Naive thymus-derived CD4-positive, alpha-beta T cell (primary cell): ENCODE results near the gene BCL7C. TPM values are rescaled to one million over a fixed set of nuclear protein-coding genes. Genes with fewer than 3 reads are reported as not detected.

ENCODE experiments used
- ATAC-seq: fragments of 150-1000 bp; cut with Tn5 transposase; 2 replicates; pipeline ENCODE4 v1.10.0; 2021; ENCODE audit warnings: mild to moderate bottlenecking, moderate library complexity
- CTCF ChIA-PET: fragments of 350-600 bp; sonication (Branson Sonifier 250); formaldehyde crosslinking; loops from one replicate; lab custom pipeline; 2021; ENCODE audit warnings: antibody characterized with exemption; lab: Charles Lee
- POLR2A ChIA-PET: fragments of 350-600 bp; sonication (Branson Sonifier 250); formaldehyde crosslinking; loops from one replicate; lab custom pipeline; 2021; ENCODE audit warnings: antibody characterized with exemption, inconsistent platforms; lab: Charles Lee
- DNase-seq, 9 donors: peaks; one replicate each; pipeline versions ENCODE4 v3.0.0 to v3.0.0-alpha.2; 2020 to 2022; ENCODE audit warnings: mixed read lengths in 1 of 9
- H3K27ac ChIP-seq: one replicate; pipeline ENCODE4 v1.7.0; 2013; ENCODE audit warnings: mild to moderate bottlenecking, low read depth, low read length, moderate library complexity
- H3K27me3 ChIP-seq, 2 donors: one replicate each; pipeline ENCODE4 v1.7.0; 2013; ENCODE audit warnings: low read length in 2 of 2, mild to moderate bottlenecking in 2 of 2, moderate library complexity in 2 of 2; ENCODE audit not compliant: control insufficient read depth in 2 of 2, insufficient read depth in 2 of 2
- H3K36me3 ChIP-seq, 3 experiments: 1 replicate in 2 of 3; 2 replicates in 1 of 3; pipeline ENCODE4 v1.7.0; 2013; ENCODE audit warnings: low read length in 3 of 3, mild to moderate bottlenecking in 3 of 3, moderate library complexity in 1 of 3; ENCODE audit not compliant: insufficient read depth in 3 of 3, control insufficient read depth in 2 of 3
- H3K4me1 ChIP-seq, 2 donors: one replicate each; pipeline ENCODE4 v1.7.0; 2013; ENCODE audit warnings: low read length in 2 of 2, mild to moderate bottlenecking in 2 of 2, moderate library complexity in 1 of 2; ENCODE audit not compliant: control insufficient read depth in 2 of 2, insufficient read depth in 2 of 2
- H3K4me3 ChIP-seq: 2 replicates; pipeline ENCODE4 v1.7.0; 2013; ENCODE audit warnings: mild to moderate bottlenecking, low read length
- H3K9me3 ChIP-seq, 3 experiments: 1 replicate in 2 of 3; 2 replicates in 1 of 3; pipeline ENCODE4 v1.7.0; 2013; ENCODE audit warnings: low read length in 3 of 3; ENCODE audit not compliant: control insufficient read depth in 2 of 3
- H3K27ac Mint-ChIP-seq, 9 donors: one replicate each; pipeline ENCODE4 v1.8.0; 2020 to 2022; ENCODE audit warnings: mixed read lengths in 9 of 9, mild to moderate bottlenecking in 8 of 9, moderate library complexity in 5 of 9, inconsistent platforms in 2 of 9
- H3K27me3 Mint-ChIP-seq, 5 donors: one replicate each; pipeline ENCODE4 v1.8.0; 2021 to 2022; ENCODE audit warnings: mixed read lengths in 5 of 5, mild to moderate bottlenecking in 1 of 5
- H3K36me3 Mint-ChIP-seq, 5 donors: one replicate each; pipeline ENCODE4 v1.8.0; 2020 to 2022; ENCODE audit warnings: mixed read lengths in 5 of 5, mild to moderate bottlenecking in 3 of 5, inconsistent platforms in 1 of 5
- H3K4me1 Mint-ChIP-seq, 7 donors: one replicate each; pipeline ENCODE4 v1.8.0; 2020 to 2022; ENCODE audit warnings: mixed read lengths in 7 of 7, mild to moderate bottlenecking in 3 of 7, inconsistent platforms in 1 of 7
- H3K4me3 Mint-ChIP-seq, 10 donors: one replicate each; pipeline ENCODE4 v1.8.0; 2020 to 2022; ENCODE audit warnings: mild to moderate bottlenecking in 10 of 10, mixed read lengths in 10 of 10, moderate library complexity in 6 of 10, inconsistent platforms in 2 of 10
- H3K9me3 Mint-ChIP-seq, 11 donors: one replicate each; pipeline ENCODE4 v1.8.0; 2020 to 2022; ENCODE audit warnings: mixed read lengths in 11 of 11, mild to moderate bottlenecking in 4 of 11, inconsistent platforms in 1 of 11, moderate library complexity in 1 of 11
- intact Hi-C, 2 donors: fragments of 100-400 bp; cut with micrococcal nuclease; formaldehyde crosslinking; loops; one replicate each; pipeline ENCODE4 v1.15.1; 2023
- polyA plus RNA-seq, 2 donors: library from polyadenylated mRNA; unstranded; fragments of 300-500 nt; fragmentation: Illumina TruSeq; gene quantifications; one replicate each; pipeline ENCODE4 v1.2.3, GENCODE V29; 2021
- total RNA-seq, 6 experiments: library from RNA in 5 of 6; stranded (reverse) in 5 of 6; gene quantifications; 1 replicate in 5 of 6; 2 replicates in 1 of 6; pipeline ENCODE4 v1.2.3 and lab custom pipeline; 2021 to 2026

The BCL7C gene
- total and polyA plus RNA-seq, 7 experiments from 2014 or later, result 17.2 to 31.4 (median 22.7) TPM

GRCh38 chr16:30926937-30927788 is 33.3 kb upstream of the BCL7C start:
- H3K4me3 Mint-ChIP-seq, result peak overlapping the region in 3 of 10 donors; percentile 8 to 25 (median 10)
- H3K9me3 Mint-ChIP-seq, result no peaks in the 10 kb centered on the region

GRCh38 chr16:30925995-30926811 is 32.3 kb upstream of the BCL7C start:
- H3K9me3 ChIP-seq, result no peaks in the 10 kb centered on the region
- ChIA-PET CTCF (no interaction called here), POLR2A (no interaction called here)
- DNase-seq (no peak), ATAC-seq (no peak)
- Mint-ChIP-seq H3K9me3 (no peaks in the 10 kb centered on the region), H3K4me1 (peaks cover 0 to 29% (median 15%) of the 10 kb centered on the region in 7 donors), H3K27ac (peak overlapping the region in 8 of 9 donors; percentile 6 to 71 (median 26)), H3K27me3 (no peaks in the 10 kb centered on the region), H3K4me3 (peak overlapping the region; percentile 3 to 82 (median 46)), H3K36me3 (peaks cover 0 to 5% (median 0%) of the 10 kb centered on the region in 5 donors)
- intact Hi-C loops, result loop anchor here in 1 of 2 donors (10.0 kb wide), 1 partner anchor 551 kb away; the partner anchor contains the start of genes MYL11 and TBC1D10B
- no peak overlapping the region for H3K27ac ChIP-seq
- H3K27me3 ChIP-seq, result no peaks in the 10 kb centered on the region
- no peak overlapping the region for H3K4me3 ChIP-seq
- H3K4me1 ChIP-seq, result no peaks in the 10 kb centered on the region
- peaks cover 0 to 30% (median 0%) of the 10 kb centered on the region in 3 experiments for H3K36me3 ChIP-seq

More at GRCh38 chr16:30926937-30927788, 33.3 kb upstream of the BCL7C start:
- DNase-seq, result no peak
- Histone ChIP-seq H3K9me3 (no peaks in the 10 kb centered on the region), H3K27me3 (no peaks in the 10 kb centered on the region), H3K27ac (no peak overlapping the region), H3K4me1 (no peaks in the 10 kb centered on the region), H3K4me3 (no peak overlapping the region), H3K36me3 (peaks cover 0 to 34% (median 0%) of the 10 kb centered on the region in 3 experiments)
- peaks cover 0 to 6% (median 0%) of the 10 kb centered on the region in 5 donors for H3K36me3 Mint-ChIP-seq
- CTCF ChIA-PET, result no interaction called here
- peak overlapping the region in 2 of 9 donors; percentile 28 to 31 for H3K27ac Mint-ChIP-seq
- POLR2A ChIA-PET, result interaction anchor here (0.5 to 1.2 kb wide), 2 partner anchors 52 to 810 kb away, joined by 3 to 4 read pairs; no protein-coding TSS in a partner anchor
- ATAC-seq, result no peak
- H3K4me1 Mint-ChIP-seq, result peaks cover 0 to 22% (median 15%) of the 10 kb centered on the region in 7 donors
- H3K27me3 Mint-ChIP-seq, result no peaks in the 10 kb centered on the region
- intact Hi-C loops, result loop anchor here in 1 of 2 donors (10.0 kb wide), 1 partner anchor 552 kb away; the partner anchor contains the start of genes MYL11 and TBC1D10B

- Mint-ChIP-seq H3K27me3 (no peaks in the 10 kb centered on the region), H3K4me1 (peaks cover 0 to 33% (median 15%) of the 10 kb centered on the region in 7 donors), H3K4me3 (peak overlapping the region in 6 of 10 donors; percentile 3 to 82 (median 42)), H3K27ac (peak overlapping the region in 2 of 9 donors; percentile 22 to 71), H3K9me3 (no peaks in the 10 kb centered on the region), H3K36me3 (no peaks in the 10 kb centered on the region)
- ATAC-seq (no peak), DNase-seq (no peak)
- POLR2A ChIA-PET, result interaction anchor here (1.0 kb wide), 1 partner anchor 50 kb away, joined by 3 read pairs; no protein-coding TSS in a partner anchor
- Histone ChIP-seq H3K9me3 (no peaks in the 10 kb centered on the region), H3K27ac (no peak overlapping the region), H3K36me3 (peaks cover 0 to 24% (median 0%) of the 10 kb centered on the region in 3 experiments), H3K4me3 (no peak overlapping the region), H3K27me3 (no peaks in the 10 kb centered on the region), H3K4me1 (no peaks in the 10 kb centered on the region)
- intact Hi-C loops, result loop anchor here in 1 of 2 donors (10.0 kb wide), 1 partner anchor 551 kb away; the partner anchor contains the start of genes MYL11 and TBC1D10B
- CTCF ChIA-PET, result no interaction called here
Measured at GRCh38 chr16:30925632-30925987, 31.7 kb upstream of the BCL7C start.

GRCh38 chr16:30924913-30925631 is 31.2 kb upstream of the BCL7C start:
- ATAC-seq (no peak), DNase-seq (no peak)
- Histone ChIP-seq H3K4me3 (no peak overlapping the region), H3K4me1 (no peaks in the 10 kb centered on the region), H3K9me3 (no peaks in the 10 kb centered on the region), H3K36me3 (peaks cover 0 to 19% (median 0%) of the 10 kb centered on the region in 3 experiments), H3K27ac (no peak overlapping the region), H3K27me3 (no peaks in the 10 kb centered on the region)
- Mint-ChIP-seq H3K27ac (peak overlapping the region in 7 of 9 donors; percentile 17 to 85 (median 53)), H3K4me3 (peak overlapping the region; percentile 47 to 85 (median 70)), H3K9me3 (no peaks in the 10 kb centered on the region), H3K4me1 (peaks cover 0 to 33% (median 15%) of the 10 kb centered on the region in 7 donors), H3K36me3 (no peaks in the 10 kb centered on the region), H3K27me3 (no peaks in the 10 kb centered on the region)
- intact Hi-C loops, result loop anchor here (5.0 to 10.0 kb wide), 6 partner anchors 368 to 1118 kb away; partner anchors contain the start of genes ALDOA (in 1 of the 2), HIRIP3 (in 1 of the 2), INO80E (in 1 of the 2) and MAZ (in 1 of the 2)
- ChIA-PET CTCF (no interaction called here), POLR2A (interaction anchor here (1.0 to 1.1 kb wide), 2 partner anchors 16 to 50 kb away, joined by 3 read pairs; no protein-coding TSS in a partner anchor)

GRCh38 chr16:30924076-30924912 is 30.4 kb upstream of the BCL7C start:
- Mint-ChIP-seq H3K27me3 (no peaks in the 10 kb centered on the region), H3K4me3 (peak overlapping the region; percentile 36 to 85 (median 70)), H3K4me1 (peaks cover 0 to 33% (median 15%) of the 10 kb centered on the region in 7 donors), H3K9me3 (no peaks in the 10 kb centered on the region), H3K27ac (peak overlapping the region in 6 of 9 donors; percentile 43 to 84 (median 54)), H3K36me3 (no peaks in the 10 kb centered on the region)
- peak in 1 of 9 donors; percentile 34 for DNase-seq
- Histone ChIP-seq H3K4me1 (no peaks in the 10 kb centered on the region), H3K9me3 (no peaks in the 10 kb centered on the region), H3K27ac (no peak overlapping the region), H3K36me3 (peaks cover 0 to 15% (median 0%) of the 10 kb centered on the region in 3 experiments), H3K4me3 (no peak overlapping the region), H3K27me3 (no peaks in the 10 kb centered on the region)
- ChIA-PET CTCF (no interaction called here), POLR2A (interaction anchor here (0.6 to 1.1 kb wide), 4 partner anchors 16 to 255 kb away, joined by 3 read pairs; partner anchors contain the start of gene FUS)
- intact Hi-C loops, result loop anchor here (5.0 to 10.0 kb wide), 6 partner anchors 367 to 1117 kb away; partner anchors contain the start of genes ALDOA (in 1 of the 2), HIRIP3 (in 1 of the 2), INO80E (in 1 of the 2) and MAZ (in 1 of the 2)
- no peak for ATAC-seq
